Stimulated activated CD4-positive, alpha-beta T cell treated with anti-CD3 and anti-CD28 coated beads, Interleukin-12 subunit alpha, Interleukin-12 subunit beta, amount 100 ng/mL, for 48 hours (primary cell): ENCODE results near the gene LRRFIP1.
A peak's percentile ranks its signal among the peaks of the same experiment; 100 is the strongest.
"Not testable (repeated sequence)": the region's sequence is repeated elsewhere in the genome, so short reads cannot be mapped to it uniquely, and the experiment has no call there.

Source experiments
- DNase-seq, 3 donors: peaks; one replicate each; pipeline ENCODE4 v3.0.0-alpha.2; 2020; ENCODE audit warnings: low read depth in 2 of 3, low spot score in 1 of 3

The LRRFIP1 gene

GRCh38 chr2:237765875-237766274 is 138.5 kb downstream of the LRRFIP1 start:
- no peak for DNase-seq

- no peak for DNase-seq
These were observed 139.0 kb downstream of the LRRFIP1 start for GRCh38 chr2:237766340-237766739.

GRCh38 chr2:237772513-237772912 is 145.1 kb downstream of the LRRFIP1 start:
- DNase-seq = no peak

- no peak for DNase-seq
These were observed 146.4 kb downstream of the LRRFIP1 start for GRCh38 chr2:237773826-237774225.

- DNase-seq = peak; percentile 13 to 42 (median 18)
These were observed 147.6 kb downstream of the LRRFIP1 start for GRCh38 chr2:237774811-237775553.

GRCh38 chr2:237779521-237779920 is 152.1 kb downstream of the LRRFIP1 start:
- no peak for DNase-seq

GRCh38 chr2:237782181-237782580 is 154.8 kb downstream of the LRRFIP1 start:
- DNase-seq = no peak

GRCh38 chr2:237783678-237784077 is 156.3 kb downstream of the LRRFIP1 start:
- not testable (repeated sequence) for DNase-seq

- DNase-seq = no peak
These were observed 159.5 kb downstream of the LRRFIP1 start for GRCh38 chr2:237786936-237787335.

- no peak for DNase-seq
These were observed 163.0 kb downstream of the LRRFIP1 start for GRCh38 chr2:237790353-237790752.

- DNase-seq = no peak
These were observed 164.8 kb downstream of the LRRFIP1 start for GRCh38 chr2:237791977-237792727.

GRCh38 chr2:237797253-237797652 is 169.9 kb downstream of the LRRFIP1 start:
- DNase-seq = no peak

- no peak for DNase-seq
These were observed 171.1 kb downstream of the LRRFIP1 start, which contains the start of gene RBM44 for GRCh38 chr2:237798236-237799059. TSS of gene RBM44 (plus strand) at chr2:237798779. CDS start at chr2:237813610, 14,831 bp downstream.

GRCh38 chr2:237799060-237799428 is 171.7 kb downstream of the LRRFIP1 start:
- DNase-seq = no peak

GRCh38 chr2:237801466-237801865 is 174.1 kb downstream of the LRRFIP1 start:
- no peak for DNase-seq

- no peak for DNase-seq
These were observed 178.9 kb downstream of the LRRFIP1 start for GRCh38 chr2:237806334-237806733.

- no peak for DNase-seq
These were observed 188.2 kb downstream of the LRRFIP1 start for GRCh38 chr2:237815637-237816036.

- no peak for DNase-seq
These were observed 189.1 kb downstream of the LRRFIP1 start for GRCh38 chr2:237816531-237816930.

GRCh38 chr2:237818066-237818473 is 190.7 kb downstream of the LRRFIP1 start:
- DNase-seq = no peak

GRCh38 chr2:237819231-237819630 is 191.8 kb downstream of the LRRFIP1 start:
- DNase-seq = no peak

- no peak for DNase-seq
These were observed 193.0 kb downstream of the LRRFIP1 start for GRCh38 chr2:237820421-237820820.

GRCh38 chr2:237823544-237823943 is 196.2 kb downstream of the LRRFIP1 start:
- DNase-seq = no peak
